Stimulated activated naive B cell treated with anti-CD40 and anti-IgM and Interleukin-4, amounts not matched to agents 10 μg/mL and 1 μg/mL and 100 μg/mL, for 72 hours (primary cell): ENCODE results near the gene PPARD.
A peak's percentile ranks its signal among the peaks of the same experiment; 100 is the strongest.

Source experiments
- ATAC-seq, 2 donors: fragments of 150-1000 bp; cut with Tn5 transposase; replicated peaks; 2 replicates each; pipeline ENCODE4 v1.10.0; 2021; ENCODE audit warnings: moderate library complexity in 1 of 2
- DNase-seq: peaks from one replicate; pipeline ENCODE4 v3.0.0; 2021
- H3K27ac Mint-ChIP-seq: one replicate; pipeline ENCODE4 v1.8.0; 2022; ENCODE audit warnings: mild to moderate bottlenecking, mixed read lengths
- H3K27me3 Mint-ChIP-seq, 2 donors: one replicate each; pipeline ENCODE4 v1.8.0; 2022; ENCODE audit warnings: mixed read lengths in 2 of 2
- H3K36me3 Mint-ChIP-seq, 2 donors: one replicate each; pipeline ENCODE4 v1.8.0; 2022; ENCODE audit warnings: mixed read lengths in 2 of 2, mild to moderate bottlenecking in 1 of 2
- H3K4me1 Mint-ChIP-seq, 2 donors: one replicate each; pipeline ENCODE4 v1.8.0; 2022; ENCODE audit warnings: mixed read lengths in 2 of 2, mild to moderate bottlenecking in 1 of 2
- H3K4me3 Mint-ChIP-seq, 2 donors: one replicate each; pipeline ENCODE4 v1.8.0; 2022; ENCODE audit warnings: mild to moderate bottlenecking in 2 of 2, mixed read lengths in 2 of 2, moderate library complexity in 1 of 2
- H3K9me3 Mint-ChIP-seq, 2 donors: one replicate each; pipeline ENCODE4 v1.8.0; 2022; ENCODE audit warnings: mixed read lengths in 2 of 2, mild to moderate bottlenecking in 1 of 2

Gene PPARD

DNA sequence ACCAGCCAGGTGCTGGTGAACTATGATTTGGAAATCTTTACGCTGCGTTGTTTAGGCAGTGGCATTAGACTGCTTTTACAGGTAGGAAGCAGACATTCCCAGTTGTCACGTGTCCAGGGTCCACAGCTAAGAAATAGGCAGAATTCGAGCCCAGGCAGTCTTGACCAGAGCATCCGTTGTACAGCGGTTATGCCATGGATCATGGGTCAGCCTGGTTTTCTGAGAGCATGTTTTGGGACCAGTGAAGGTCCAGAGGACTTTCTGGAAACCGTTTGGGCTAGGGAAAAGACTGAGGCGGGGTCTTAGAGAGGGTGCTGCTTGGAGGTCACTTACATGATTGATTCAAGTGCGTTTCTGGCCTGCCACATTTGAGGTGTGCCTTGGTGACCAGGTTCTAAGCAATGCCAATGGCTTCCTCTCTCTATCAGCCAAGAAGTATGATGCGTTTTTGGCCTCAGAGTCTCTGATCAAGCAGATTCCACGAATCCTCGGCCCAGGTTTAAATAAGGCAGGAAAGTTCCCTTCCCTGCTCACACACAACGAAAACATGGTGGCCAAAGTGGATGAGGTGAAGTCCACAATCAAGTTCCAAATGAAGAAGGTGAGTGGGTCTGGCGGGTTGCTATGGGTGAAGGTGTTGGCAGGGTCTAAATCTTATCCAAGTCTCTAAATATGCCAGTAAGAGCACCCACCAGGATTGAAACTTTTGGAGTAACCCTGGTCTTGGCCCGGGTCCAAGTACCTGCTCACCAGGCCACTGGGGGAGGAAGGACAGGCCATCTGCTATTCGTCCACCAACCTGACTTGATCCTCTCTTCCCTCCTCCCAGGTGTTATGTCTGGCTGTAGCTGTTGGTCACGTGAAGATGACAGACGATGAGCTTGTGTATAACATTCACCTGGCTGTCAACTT, 127.6 kb downstream of the PPARD start:
- H3K27ac Mint-ChIP-seq = peak overlapping the region; percentile 99
- H3K36me3 Mint-ChIP-seq = peaks cover 50 to 63% of the 10 kb centered on the region in 2 donors
- peak overlapping the region; percentile 95 to 99 for H3K4me3 Mint-ChIP-seq
- no peaks in the 10 kb centered on the region for H3K9me3 Mint-ChIP-seq
- no peak for ATAC-seq
- peaks cover 23 to 59% of the 10 kb centered on the region in 2 donors for H3K4me1 Mint-ChIP-seq
- no peak for DNase-seq
- no peaks in the 10 kb centered on the region for H3K27me3 Mint-ChIP-seq

DNA sequence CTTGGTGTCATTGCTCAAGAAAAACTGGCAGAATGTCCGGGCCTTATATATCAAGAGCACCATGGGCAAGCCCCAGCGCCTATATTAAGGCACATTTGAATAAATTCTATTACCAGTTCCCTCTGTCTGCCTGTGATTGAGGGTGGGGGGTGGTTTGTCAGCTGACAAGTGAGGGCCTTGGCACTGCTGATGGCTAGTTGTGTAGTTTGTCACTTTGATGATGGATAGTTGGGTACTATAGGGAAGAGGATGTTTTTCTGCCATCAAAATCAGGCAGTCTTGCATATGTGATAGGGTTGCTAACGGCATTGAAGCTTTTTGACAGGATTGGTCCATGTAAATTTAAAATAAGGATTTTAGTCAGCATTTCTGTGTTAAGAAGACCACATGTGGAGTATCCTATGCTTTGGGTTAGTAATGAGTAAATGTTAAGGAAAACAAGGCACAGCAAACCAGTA, 128.3 kb downstream of the PPARD start:
- H3K36me3 Mint-ChIP-seq = peaks cover 50 to 63% of the 10 kb centered on the region in 2 donors
- peak overlapping the region; percentile 99 for H3K27ac Mint-ChIP-seq
- no peaks in the 10 kb centered on the region for H3K27me3 Mint-ChIP-seq
- peaks cover 25 to 65% of the 10 kb centered on the region in 2 donors for H3K4me1 Mint-ChIP-seq
- ATAC-seq (no peak), DNase-seq (no peak)
- H3K9me3 Mint-ChIP-seq = no peaks in the 10 kb centered on the region
- H3K4me3 Mint-ChIP-seq = peak overlapping the region; percentile 95 to 99

DNA sequence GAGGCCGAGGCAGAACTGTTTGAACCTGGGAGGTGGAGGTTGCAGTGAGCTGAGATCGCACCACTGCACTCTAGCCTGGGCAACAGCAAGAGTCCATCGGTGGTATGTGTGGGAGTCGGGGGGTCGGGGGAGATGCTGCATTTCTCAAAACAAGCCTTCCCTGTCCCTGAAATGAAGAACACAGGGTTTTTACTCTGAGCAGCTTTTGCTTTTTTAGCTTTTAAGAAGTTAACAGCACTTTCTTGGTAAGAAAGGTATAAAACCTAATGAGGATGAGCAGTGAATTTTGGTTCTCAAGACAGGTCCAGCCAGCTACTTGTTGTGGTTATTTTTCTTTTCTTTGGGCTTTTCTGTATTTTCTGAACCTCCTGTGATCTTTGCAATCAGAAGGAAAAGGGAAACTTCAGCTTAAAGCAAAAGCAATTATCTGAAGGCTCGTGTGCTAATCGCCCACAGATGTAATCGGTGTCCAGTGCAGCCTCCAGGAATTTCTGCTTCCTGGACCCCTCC, 129.5 kb downstream of the PPARD start:
- no peaks in the 10 kb centered on the region for H3K9me3 Mint-ChIP-seq
- no peak for DNase-seq
- ATAC-seq = no peak
- peak overlapping the region; percentile 59 for H3K27ac Mint-ChIP-seq
- peaks cover 28 to 69% of the 10 kb centered on the region in 2 donors for H3K4me1 Mint-ChIP-seq
- no peaks in the 10 kb centered on the region for H3K27me3 Mint-ChIP-seq
- H3K4me3 Mint-ChIP-seq = peak overlapping the region in 1 of 2 donors; percentile 25
- peaks cover 46 to 54% of the 10 kb centered on the region in 2 donors for H3K36me3 Mint-ChIP-seq

DNA sequence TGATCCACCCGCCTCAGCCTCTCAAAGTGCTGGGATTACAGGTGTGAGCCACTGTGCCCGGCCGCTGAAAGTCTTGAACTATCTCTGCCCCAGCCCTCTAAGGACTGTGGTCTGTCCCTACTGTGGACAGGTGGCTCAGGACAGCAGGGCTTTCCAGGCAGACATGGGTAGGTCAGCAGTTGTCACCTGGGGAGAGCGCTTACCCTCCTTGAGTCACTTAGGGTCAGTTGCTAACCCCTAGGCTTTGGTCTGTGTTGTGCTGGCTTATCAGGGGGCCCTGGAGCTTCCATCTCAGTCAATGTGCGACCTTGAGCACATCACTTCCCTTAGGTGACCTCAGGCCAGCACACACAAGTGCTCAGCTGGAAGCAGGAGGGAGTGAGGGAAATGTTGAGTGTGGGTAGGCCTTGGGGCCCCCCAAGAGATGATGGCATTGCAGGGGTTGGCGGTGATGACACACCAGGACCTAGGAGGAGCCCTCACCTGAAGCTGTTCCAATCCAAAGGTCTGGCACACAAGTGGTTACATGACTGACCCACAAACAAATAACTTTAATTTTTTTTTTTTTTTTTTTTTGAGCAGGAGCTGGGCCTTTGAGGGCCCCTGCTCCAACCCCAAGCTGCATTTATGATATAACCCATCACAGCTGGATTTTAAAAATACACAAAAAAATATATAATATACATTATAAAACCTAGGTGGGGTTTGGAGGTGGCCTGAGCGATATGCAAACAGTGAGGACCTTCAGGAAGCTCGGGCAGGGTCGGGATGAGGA, 130.9 kb downstream of the PPARD start:
- no peaks in the 10 kb centered on the region for H3K9me3 Mint-ChIP-seq
- peak overlapping the region; percentile 88 for H3K27ac Mint-ChIP-seq
- ATAC-seq = no peak
- H3K27me3 Mint-ChIP-seq = no peaks in the 10 kb centered on the region
- peaks cover 26 to 56% of the 10 kb centered on the region in 2 donors for H3K4me1 Mint-ChIP-seq
- H3K4me3 Mint-ChIP-seq = peak overlapping the region in 1 of 2 donors; percentile 13
- no peak for DNase-seq
- H3K36me3 Mint-ChIP-seq = peaks cover 44 to 48% of the 10 kb centered on the region in 2 donors

DNA sequence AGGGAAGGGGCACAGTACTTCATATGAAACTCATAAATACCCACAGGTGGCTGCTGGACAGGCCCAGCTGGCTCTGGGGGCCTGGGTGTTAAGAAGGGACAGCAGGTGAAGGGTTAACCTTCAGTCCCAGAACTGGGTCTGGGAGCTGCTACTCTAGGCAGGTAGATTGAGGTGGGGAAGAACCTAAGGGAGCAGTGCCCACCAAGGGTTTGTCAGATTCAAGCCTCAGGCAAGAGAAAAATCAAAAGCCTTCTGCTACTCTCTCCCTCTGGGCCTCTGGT, 131.4 kb downstream of the PPARD start:
- no peak overlapping the region for H3K4me3 Mint-ChIP-seq
- DNase-seq (no peak), ATAC-seq (no peak)
- no peaks in the 10 kb centered on the region for H3K27me3 Mint-ChIP-seq
- H3K27ac Mint-ChIP-seq = peak overlapping the region; percentile 65
- H3K36me3 Mint-ChIP-seq = peaks cover 39 to 43% of the 10 kb centered on the region in 2 donors
- H3K9me3 Mint-ChIP-seq = no peaks in the 10 kb centered on the region
- peaks cover 26 to 55% of the 10 kb centered on the region in 2 donors for H3K4me1 Mint-ChIP-seq

DNA sequence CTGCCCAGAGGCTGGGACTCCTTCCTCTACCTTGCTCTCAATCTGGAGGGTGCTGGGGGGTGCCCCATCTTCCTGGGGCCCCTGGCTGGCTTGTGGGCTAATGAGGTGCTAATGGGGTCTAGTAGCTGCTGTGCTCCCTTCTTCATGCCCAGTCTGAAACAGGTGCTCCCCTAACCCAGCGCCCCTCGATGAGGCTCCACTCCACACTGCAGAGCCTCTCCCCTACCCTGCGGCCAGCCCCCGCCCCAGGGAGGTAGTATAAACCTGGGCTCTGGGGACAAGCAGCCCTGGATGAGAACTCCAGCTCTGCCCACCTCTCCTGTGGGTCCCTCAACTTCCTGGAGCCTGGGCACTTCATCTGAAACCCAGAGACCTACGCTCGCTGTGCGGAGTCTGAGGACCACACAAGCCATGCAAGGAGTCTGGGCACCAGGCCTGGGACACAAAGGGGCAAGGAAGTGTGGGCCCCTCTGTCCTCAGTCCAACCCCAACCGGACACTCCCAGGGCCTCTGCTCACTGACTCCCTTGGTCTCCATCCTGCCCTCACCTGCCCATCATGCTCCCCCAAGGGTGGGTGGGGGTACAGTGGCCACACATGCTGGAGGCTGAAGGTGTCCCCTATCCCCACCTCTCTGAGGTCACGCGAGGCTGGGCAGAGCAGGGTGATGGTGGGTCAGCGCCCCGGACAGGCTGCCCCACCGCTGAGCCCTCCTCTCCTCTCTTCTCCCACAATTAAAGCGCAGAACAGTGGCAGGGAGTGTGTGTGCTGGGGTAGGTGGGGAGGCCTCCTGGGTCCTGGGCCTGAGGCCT, 132.0 kb downstream of the PPARD start:
- H3K4me3 Mint-ChIP-seq = no peak overlapping the region
- no peaks in the 10 kb centered on the region for H3K27me3 Mint-ChIP-seq
- peaks cover 33 to 37% of the 10 kb centered on the region in 2 donors for H3K36me3 Mint-ChIP-seq
- H3K9me3 Mint-ChIP-seq = no peaks in the 10 kb centered on the region
- ATAC-seq (peak; percentile 15 to 23), DNase-seq (no peak)
- H3K4me1 Mint-ChIP-seq = peaks cover 24 to 50% of the 10 kb centered on the region in 2 donors
- H3K27ac Mint-ChIP-seq = peak overlapping the region; percentile 71

DNA sequence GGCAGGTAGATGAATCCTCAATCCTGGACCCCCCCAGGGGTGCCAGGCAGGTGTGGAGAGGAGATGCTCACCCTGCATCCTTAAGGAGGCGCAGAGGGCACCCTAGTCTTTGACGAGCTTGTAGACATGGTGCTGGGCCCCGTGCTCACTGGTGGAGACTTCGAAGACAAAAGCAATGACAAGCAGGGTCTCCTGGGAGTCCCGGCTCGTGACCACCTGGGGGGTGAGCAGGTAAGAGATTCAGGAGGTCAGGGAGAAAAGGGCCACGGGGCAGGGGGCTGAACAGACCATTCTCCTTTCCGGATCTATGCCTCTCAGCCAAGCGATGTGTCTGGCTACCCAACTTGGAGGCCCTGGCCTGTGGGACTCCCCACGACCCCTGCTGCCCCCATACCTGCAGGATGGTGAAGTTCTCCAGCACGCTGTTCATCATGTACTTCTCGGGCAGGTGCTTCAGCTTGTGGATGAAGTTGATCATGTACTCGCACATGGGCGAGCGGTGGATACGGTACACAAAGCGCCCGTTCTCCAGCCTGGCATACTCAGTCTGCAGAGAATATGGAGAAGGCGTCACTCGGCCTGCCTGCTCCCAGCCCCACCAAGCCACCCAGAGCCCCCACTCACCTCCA, 132.7 kb downstream of the PPARD start:
- peak in 1 of 2 donors; percentile 3 for ATAC-seq
- Mint-ChIP-seq H3K36me3 (peaks cover 26 to 30% of the 10 kb centered on the region in 2 donors), H3K4me1 (peaks cover 17 to 43% of the 10 kb centered on the region in 2 donors), H3K27me3 (no peaks in the 10 kb centered on the region), H3K27ac (peak overlapping the region; percentile 51), H3K9me3 (no peaks in the 10 kb centered on the region), H3K4me3 (peak overlapping the region in 1 of 2 donors; percentile 24)
- no peak for DNase-seq

DNA sequence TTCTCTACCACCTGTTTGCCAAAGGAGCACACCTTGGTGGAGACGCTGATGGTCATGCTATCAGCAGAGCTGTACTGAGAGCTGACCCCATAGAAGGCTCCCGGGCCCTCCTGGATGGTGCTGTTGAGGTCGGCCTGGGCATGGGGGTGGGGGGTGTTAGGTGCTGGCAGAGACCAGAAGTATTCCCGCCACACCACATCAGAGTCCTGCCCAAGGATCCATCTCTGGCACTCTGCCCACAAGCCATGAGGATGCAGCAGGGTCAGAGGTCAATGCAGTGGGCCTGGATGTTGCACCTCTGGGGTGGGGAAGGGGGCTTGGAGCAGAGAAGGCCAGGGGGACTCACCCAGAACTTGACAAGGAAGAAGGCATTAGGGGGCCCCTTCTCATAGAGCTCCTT, 133.2 kb downstream of the PPARD start:
- Mint-ChIP-seq H3K4me3 (no peak overlapping the region), H3K9me3 (no peaks in the 10 kb centered on the region), H3K4me1 (peaks cover 14 to 37% of the 10 kb centered on the region in 2 donors), H3K27ac (peak overlapping the region; percentile 6), H3K36me3 (peaks cover 21 to 25% of the 10 kb centered on the region in 2 donors), H3K27me3 (no peaks in the 10 kb centered on the region)
- no peak for DNase-seq
- ATAC-seq = no peak

DNA sequence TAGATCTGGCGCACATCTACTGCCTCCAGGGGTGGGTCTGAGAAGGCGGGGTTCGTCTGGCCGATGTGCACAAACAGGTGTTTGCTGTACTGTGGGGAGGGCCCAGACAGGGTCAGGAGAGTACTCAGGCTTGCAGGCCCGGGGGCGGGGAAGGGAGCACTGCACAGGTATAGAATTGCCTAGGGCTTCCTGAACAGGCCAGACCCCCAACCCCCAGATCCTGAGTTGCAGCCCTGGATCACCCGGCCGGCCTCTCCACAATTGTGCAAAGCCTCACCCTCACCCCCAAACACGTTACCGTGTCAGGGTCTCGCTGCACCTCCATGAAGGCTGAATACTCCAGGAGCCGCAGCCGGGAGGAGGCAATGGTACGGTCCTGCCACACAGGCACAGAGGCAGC, 133.6 kb downstream of the PPARD start:
- H3K27me3 Mint-ChIP-seq = no peaks in the 10 kb centered on the region
- H3K4me1 Mint-ChIP-seq = peaks cover 11 to 33% of the 10 kb centered on the region in 2 donors
- ATAC-seq (peak in 1 of 2 donors; percentile 6), DNase-seq (no peak)
- peaks cover 18 to 21% of the 10 kb centered on the region in 2 donors for H3K36me3 Mint-ChIP-seq
- H3K27ac Mint-ChIP-seq = no peak overlapping the region
- no peak overlapping the region for H3K4me3 Mint-ChIP-seq
- no peaks in the 10 kb centered on the region for H3K9me3 Mint-ChIP-seq

DNA sequence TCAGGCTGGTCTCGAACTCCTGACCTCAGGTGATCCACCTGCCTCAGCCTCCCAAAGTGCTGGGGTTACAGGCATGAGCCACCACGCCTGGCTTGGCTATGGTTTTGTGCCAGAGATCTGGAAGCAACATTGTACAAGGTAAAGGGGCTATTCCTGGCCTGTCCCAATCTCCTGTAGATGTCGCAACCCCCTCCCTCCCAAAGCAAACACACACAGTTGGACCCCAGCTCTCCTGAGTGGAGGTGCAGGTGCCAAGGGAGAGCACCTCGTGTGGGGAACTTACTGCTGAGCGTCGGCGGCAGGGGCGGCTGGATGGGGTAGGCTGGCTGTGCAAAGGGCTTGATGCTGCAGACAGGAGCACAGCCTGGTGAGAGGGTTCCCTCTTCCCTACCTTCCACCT, 134.7 kb downstream of the PPARD start:
- no peak overlapping the region for H3K4me3 Mint-ChIP-seq
- ATAC-seq (no peak), DNase-seq (no peak)
- H3K9me3 Mint-ChIP-seq = no peaks in the 10 kb centered on the region
- H3K27ac Mint-ChIP-seq = no peak overlapping the region
- H3K36me3 Mint-ChIP-seq = peaks cover 10 to 14% of the 10 kb centered on the region in 2 donors
- no peaks in the 10 kb centered on the region for H3K27me3 Mint-ChIP-seq
- H3K4me1 Mint-ChIP-seq = peaks cover 9 to 23% of the 10 kb centered on the region in 2 donors
